Lung microvascular endothelial cell (primary cell): ENCODE data around the gene MGAT5. TPM values are rescaled to one million over a fixed set of nuclear protein-coding genes. Genes with fewer than 3 reads are reported as not detected.

Source experiments
- DNase-seq, 2 donors: peaks; one replicate each; pipeline versions ENCODE4 v3.0.0 to v3.0.0-alpha.2; 2010; ENCODE audit warnings: low read depth in 2 of 2
- total RNA-seq: library from RNA; depleted of rRNA; stranded (reverse); fragments of >200 nt; gene quantifications from 2 replicates; pipeline ENCODE4 v1.2.1, GENCODE V29; 2014

Gene MGAT5, protein sequence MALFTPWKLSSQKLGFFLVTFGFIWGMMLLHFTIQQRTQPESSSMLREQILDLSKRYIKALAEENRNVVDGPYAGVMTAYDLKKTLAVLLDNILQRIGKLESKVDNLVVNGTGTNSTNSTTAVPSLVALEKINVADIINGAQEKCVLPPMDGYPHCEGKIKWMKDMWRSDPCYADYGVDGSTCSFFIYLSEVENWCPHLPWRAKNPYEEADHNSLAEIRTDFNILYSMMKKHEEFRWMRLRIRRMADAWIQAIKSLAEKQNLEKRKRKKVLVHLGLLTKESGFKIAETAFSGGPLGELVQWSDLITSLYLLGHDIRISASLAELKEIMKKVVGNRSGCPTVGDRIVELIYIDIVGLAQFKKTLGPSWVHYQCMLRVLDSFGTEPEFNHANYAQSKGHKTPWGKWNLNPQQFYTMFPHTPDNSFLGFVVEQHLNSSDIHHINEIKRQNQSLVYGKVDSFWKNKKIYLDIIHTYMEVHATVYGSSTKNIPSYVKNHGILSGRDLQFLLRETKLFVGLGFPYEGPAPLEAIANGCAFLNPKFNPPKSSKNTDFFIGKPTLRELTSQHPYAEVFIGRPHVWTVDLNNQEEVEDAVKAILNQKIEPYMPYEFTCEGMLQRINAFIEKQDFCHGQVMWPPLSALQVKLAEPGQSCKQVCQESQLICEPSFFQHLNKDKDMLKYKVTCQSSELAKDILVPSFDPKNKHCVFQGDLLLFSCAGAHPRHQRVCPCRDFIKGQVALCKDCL
- 68.0 and 158 TPM in 2 replicates for total RNA-seq

GRCh38 chr2:134253804-134254203 is at the start of gene MGAT5:
MGAT5 (plus strand) TSS chr2:134254072; CDS start chr2:134254404, 332 bp downstream.
- DNase-seq = peak in 1 of 2 donors; percentile 61

GRCh38 chr2:134205087-134205486 is 48.8 kb upstream of the MGAT5 start:
- DNase-seq = no peak

DNA sequence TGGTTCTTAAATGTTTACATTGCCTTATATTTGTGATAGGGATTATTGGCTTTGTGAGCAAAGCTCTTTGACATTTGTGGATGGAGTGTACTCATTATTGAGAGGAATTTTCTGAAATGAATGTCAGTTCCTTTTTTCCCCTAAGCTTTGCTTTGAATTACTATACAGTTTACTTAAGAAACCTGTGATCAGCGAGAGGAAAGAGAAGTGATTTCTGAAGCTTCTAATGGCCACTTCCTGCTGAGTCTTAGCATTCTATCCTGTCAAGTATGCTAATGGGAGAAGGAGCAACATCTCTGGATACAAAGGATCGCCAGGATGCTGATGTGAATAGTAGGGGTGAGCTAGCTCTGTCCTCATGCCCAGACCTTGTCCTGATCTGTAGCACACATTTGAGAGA is 47.8 kb upstream of the MGAT5 start:
- no peak for DNase-seq

DNA sequence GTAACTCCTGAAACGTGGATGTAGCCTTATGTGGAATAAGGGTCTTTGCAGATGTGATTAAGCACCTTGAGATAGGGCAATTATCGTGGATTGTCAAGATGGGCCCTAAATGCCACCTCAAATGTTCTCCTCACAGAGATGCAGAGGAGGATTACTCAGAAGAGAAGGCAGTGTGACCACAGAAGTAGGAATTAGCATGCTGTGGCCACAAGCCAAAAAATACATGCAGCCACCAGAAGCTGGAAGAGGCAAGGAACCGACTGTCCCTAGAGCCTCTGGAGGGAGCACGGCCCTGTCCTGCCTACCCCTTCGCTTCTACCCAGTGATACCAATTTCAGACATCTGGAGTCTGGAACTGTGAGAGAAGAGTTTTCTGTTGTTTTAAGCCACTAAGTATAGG is 47.3 kb upstream of the MGAT5 start:
- DNase-seq = peak; percentile 27 to 53

GRCh38 chr2:134207589-134208209 is 46.2 kb upstream of the MGAT5 start:
- DNase-seq = peak; percentile 81 to 84

- DNase-seq = peak; percentile 22 to 24
These were observed 45.0 kb upstream of the MGAT5 start for GRCh38 chr2:134208825-134209224.

DNA sequence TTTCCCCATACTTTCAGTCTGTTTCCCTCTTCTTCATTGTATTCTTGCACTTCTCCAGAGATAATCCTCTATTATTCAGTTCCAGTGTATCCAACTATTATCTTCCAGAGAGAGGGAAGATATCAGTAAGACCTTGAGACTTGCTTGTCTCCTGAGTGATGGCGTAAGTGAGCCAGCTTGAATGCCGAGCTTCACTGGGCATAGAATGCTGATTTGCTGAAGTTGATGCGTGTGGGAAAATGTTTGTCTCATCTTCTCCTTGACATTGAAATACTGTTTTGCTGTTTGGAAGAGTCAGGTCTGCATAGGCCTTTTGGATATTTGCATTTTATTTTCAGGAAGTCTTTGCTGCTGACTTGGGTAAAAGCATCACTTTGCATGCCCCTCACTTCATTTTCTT is 41.1 kb upstream of the MGAT5 start:
- DNase-seq = no peak

DNA sequence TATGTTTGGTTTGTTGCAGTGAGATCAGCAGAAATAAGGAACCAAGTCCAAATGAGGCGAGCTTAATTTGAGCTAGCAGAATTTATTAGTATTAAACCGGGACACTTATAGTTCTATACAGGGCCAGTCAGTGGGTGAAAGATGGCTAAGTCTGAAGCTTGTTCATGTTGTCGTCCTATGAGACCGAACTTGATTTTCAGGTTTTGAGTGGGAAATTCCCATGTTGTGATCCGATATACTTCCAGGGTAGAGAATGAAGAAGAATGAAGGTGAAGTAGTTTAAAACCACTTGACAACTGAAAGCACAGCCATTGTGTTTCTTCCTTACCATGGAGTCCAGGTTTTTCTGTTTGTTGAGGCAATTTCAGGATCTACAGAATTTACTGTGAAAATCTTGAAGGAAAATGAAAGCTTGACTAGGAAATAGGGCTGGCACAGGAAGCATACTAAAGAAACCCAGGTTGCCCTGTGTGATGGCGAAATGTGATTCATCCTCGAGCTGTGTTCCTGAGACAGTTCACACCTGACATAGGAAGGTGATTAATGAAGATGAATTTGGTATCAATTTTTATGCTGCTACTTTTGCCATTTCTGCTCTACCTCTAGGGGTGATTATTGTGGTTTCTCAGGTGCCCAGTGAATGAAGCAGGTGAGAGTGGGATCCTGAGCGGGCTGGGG is 37.6 kb upstream of the MGAT5 start:
- no peak for DNase-seq

- peak in 1 of 2 donors; percentile 20 for DNase-seq
These were observed 36.5 kb upstream of the MGAT5 start for GRCh38 chr2:134217351-134217750.

DNA sequence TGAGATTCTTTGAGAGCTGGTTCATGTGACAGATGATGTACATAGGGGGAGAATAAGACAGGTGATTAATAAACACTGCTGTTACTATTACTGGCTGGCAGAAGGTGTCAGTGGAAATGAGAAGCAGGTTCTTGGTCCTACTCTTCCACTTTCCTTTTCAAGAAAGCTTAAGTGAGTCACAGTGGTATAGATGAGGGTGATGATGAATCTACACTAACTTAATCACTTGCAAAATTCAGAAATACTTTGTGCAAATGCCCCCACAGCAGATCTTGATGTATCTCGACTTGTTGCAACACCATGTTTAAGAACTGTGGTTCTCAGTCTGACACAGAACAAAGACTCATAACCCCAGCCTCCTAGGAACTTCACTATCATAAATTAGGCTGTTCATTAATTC is 35.9 kb upstream of the MGAT5 start:
- no peak for DNase-seq

DNA sequence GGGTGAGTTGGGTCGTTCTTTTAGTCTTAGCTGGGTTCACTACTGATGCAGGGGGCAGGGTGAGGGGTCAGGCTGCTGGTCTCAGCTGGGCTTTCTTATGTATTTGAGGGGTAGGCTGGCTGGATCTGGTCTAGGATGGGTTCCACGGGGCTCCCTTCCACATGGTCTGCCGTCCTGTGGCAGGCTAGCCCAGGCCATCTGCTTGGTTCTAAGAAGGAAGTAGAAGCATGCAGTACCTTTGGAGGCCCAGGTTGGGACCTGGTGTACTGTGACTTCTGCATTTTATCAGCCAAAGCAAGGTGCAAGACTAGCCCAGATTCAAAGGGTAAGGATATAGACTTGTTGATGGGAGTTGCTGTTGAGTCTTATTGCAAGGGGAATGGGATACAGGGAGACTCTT is 35.5 kb upstream of the MGAT5 start:
- no peak for DNase-seq

DNA sequence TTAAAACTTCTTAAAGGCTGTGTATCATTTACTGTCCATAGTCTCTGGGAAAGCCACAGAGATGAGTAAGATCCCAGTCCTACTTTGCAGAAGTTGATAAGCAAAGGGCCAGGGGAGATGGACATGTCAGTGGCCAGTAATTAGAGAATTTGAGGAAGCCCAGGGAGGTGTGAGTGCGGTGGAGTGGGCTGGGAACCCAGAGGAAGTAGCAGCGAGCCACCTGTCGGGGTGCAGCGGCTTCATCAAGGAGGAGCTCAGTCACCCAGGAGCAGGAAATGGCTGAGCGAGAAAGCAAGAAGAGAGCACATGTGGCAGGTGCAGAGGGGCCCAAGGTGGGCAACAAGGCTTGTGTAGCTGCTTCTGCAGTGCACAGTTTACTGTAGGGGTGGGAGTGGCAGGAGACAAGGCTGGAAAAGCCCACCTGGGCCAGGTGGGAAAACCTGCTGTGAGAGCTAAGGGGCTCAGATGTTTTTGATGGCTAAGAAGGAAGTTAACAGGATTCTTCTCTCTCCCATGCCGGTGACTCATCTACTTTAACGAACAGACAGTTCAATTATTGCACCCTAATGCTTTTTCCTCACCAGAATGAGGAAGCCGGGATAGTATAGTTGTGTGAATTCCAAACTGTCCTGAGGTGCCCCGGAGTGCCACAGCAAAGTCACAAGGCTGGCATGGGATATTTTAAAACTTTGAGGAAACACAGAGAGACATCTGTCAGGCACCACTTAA is 34.8 kb upstream of the MGAT5 start:
- DNase-seq = peak in 1 of 2 donors; percentile 13

- no peak for DNase-seq
These were observed 33.4 kb upstream of the MGAT5 start for GRCh38 chr2:134220344-134220974.

DNA sequence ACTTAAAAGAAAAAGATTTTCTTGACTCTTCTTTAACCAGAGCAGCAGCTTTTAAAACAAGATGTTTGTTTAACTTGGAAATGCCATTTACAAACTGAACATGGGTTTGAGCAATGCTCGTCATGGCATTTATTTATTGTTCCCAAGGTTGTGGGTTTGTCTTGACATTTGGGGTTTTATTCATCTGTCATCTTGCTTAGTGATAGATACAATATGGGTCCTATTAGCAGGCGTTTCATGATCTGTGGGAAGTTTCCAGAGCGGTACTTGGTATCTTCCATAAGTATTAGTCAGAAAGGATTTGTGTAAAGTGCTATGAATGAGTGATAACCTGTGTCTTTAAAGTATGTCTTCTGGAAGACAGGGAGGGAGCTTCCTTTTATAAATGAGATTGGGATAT is 29.9 kb upstream of the MGAT5 start:
- no peak for DNase-seq

DNA sequence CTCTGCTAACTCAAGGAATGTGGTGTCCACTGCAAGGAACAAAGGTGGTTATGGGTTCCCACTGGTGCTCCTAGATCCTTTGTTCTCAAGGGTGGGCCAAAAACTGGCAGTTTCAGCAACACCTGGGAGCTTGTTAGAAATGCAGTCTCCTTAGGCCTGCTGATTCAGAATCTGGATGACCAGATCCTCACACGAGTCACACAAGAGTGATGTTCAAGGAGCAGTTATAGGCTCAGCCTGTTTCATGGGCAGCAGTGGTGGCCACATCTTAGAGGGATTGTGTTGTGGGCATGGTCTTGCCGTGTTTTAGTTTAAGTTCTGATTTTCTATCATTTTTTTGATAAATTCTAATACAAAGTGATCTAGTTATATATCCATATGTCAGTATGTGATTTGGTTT is 28.7 kb upstream of the MGAT5 start:
- DNase-seq = no peak

DNA sequence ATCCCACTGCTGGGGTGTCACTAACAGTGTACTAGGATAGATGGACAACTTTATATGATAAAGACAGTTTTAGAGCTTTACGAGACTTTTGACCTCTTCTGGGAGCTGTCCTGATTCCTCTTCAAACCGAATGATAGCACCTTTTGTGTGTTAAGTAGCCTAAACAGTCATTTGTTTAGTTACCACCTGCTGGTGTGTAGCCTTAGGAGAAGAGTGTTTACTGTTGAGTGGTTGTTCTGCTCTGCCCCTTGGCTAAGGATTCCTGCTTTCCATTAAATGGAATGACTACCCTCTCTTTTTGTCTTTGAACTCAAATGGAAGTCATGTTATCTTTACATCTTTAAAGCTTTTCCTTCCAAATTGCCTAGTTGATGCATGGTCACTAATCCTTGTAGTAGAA is 28.0 kb upstream of the MGAT5 start:
- no peak for DNase-seq

GRCh38 chr2:134226601-134227000 is 27.3 kb upstream of the MGAT5 start:
- no peak for DNase-seq

- no peak for DNase-seq
These were observed 26.2 kb upstream of the MGAT5 start for GRCh38 chr2:134227666-134228065.

GRCh38 chr2:134228493-134228903 is 25.4 kb upstream of the MGAT5 start:
- DNase-seq = peak; percentile 17 to 33

DNA sequence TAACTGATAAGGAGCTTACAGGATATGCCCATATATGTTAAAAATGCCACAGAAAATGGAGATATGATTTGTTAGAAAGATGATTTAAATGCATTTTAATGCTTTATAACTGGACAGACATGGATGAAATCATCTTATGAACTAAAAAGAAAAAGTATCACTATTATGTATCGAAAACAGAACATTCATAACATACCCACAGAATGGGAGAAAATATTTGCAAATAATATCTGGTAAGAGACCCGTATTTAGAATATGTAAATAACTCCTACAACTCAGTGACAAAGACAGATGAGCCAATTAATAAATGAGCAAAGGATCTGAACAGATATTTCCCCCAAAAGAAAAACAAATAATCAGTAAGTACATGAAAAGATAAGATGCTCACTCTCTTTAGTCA is 24.3 kb upstream of the MGAT5 start:
- no peak for DNase-seq

- no peak for DNase-seq
These were observed 23.0 kb upstream of the MGAT5 start for GRCh38 chr2:134230885-134231284.
